A204.1 (cell line): Measurements from ENCODE around the gene FAM200C.

Source experiments
- FAIRE-seq: peaks from 2 replicates; lab custom pipeline; 2012; peaks lifted over from hg19 to GRCh38; lab: Jason Lieb, UNC

Gene FAM200C

GRCh38 chr5:160366230-160366629 lies 33.6 kb downstream of the FAM200C start:
- FAIRE-seq: no peak

DNA sequence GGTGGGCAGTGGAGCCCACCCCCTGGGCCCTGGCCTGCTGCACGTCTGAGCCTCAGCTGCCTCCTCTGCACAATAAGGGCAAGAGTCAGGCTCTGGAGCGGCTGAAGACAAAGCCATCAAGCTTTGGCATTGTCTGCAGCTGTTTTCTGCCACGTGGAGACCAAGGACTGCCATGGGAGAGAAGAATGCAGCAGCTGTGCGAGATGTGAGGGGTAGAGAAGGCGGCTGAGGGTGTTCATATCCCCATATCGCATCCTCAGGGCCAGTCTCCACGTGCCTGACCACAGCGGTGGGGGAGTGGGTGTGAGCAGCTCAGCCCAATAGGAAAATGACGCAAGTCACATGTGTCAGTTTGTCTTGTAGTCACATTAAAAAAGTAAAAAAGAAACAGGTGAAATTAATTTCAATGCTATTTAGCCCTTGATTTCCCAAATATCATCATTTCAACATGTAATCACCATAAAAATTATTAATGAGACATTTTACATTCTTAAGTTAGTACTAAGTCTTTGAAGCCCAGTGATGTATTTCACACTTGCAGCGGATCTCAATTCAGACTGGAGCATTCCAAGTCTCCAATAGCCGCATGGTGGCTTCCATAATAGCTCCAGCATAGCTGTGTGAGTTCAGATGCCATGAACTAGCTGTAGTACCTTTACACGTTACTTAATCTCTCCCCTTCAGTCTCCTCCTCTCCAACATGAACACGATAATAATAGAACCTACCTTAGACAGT lies 36.0 kb downstream of the FAM200C start:
- no peak for FAIRE-seq

- no peak for FAIRE-seq
Observed at GRCh38 chr5:160363211-160363610, 36.6 kb downstream of the FAM200C start.

- FAIRE-seq: no peak
Observed at GRCh38 chr5:160361624-160362228, 38.1 kb downstream of the FAM200C start.

- FAIRE-seq: no peak
Observed at GRCh38 chr5:160360310-160360709, 39.5 kb downstream of the FAM200C start.

DNA sequence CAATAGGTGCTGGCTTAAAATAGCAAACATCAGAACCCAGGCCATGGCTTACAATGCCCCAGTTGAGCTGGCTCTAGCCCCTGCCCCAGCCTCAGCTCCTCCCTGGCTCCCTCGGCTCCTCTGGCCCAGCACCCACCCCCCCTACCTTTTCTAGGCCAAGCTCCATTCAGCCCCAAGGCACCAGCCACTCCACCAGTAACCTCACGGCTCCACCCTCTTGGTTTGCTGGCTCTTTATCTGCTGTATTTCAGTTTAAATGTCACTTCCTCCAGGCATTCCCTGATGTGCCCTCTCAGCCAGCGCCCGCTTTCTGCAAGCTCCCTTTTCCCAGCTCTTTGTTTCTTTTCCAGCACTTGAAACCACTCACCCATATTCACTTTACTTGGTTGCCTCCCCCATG lies 40.0 kb downstream of the FAM200C start:
- FAIRE-seq: no peak

DNA sequence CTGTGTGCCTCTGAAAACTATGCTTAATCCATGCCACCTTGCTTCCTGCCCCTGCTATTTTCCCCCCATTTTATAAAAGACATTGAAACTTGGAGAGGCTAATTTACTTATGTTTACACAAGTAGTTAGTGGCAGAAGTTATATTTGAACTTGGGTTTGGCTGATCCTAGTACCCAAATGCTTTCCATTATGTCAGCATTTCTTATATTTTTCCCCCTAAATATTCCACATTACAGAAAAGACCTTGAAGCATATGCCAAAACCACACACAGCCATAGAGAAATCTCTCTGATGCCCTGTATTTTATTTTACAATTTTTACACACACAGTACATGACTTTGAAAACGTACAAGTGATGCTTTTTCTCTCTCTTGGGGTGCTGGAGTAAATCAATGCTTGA lies 40.6 kb downstream of the FAM200C start:
- no peak for FAIRE-seq

GRCh38 chr5:160357861-160358411 lies 41.9 kb downstream of the FAM200C start:
- FAIRE-seq: no peak

- no peak for FAIRE-seq
Observed at GRCh38 chr5:160357394-160357793, 42.5 kb downstream of the FAM200C start.

DNA sequence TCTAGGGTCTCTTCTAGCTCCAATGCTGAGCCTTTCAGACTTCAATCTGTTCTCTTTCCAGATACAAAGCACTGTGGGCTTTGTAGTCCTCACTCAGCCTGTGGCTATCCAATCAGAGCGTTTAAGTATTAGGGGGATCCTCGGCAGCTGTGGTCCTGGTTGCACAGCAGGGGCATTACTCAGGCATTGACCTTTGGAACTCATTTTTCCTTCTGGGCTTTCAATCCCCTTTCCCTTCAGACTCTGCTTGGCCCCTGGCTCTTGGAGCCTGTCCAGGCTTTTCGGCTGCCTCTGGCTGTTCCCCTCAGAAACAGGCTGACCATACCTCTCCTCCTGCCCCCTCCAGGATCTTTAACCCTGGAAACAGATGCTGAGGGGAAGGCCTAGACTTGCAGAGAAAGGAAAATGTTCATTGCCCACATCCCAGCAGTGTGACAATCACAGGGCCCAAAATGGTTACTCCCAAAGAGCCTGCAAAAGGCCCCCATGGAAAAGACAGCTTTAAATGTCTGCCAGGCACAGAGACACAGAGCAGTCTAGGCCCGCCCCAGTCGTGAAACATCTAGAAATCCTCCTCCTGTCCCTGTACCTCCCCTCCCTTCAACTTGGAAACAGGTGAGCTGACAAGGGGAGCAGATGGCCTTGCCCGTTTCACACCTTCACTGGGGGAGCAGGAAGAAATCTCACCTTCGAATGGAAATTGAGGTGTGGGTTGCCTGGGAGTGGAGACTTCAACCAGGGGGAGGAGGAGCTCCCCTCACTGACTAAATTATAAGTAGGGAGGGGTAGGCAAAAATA lies 43.1 kb downstream of the FAM200C start:
- FAIRE-seq: no peak

GRCh38 chr5:160354666-160355065 lies 45.2 kb downstream of the FAM200C start:
- no peak for FAIRE-seq

DNA sequence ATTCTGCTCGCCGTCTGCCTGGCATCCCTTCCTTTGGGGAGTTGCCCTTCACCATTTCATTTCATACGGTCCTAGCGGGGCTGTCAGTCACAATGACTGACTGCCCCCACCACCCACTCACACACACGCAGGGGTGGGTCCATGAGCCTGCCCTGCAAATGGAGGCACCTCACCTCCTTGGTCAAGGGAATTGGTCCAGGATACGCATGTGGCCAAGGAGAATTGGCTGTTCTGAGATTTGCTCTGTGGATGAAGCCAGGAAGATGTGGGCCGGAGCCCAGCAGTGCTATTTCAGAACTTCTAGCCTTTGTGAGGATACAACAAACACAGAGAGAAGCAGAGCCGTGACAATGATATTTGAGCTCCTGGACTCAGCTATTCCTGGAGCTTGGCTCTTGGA lies 46.5 kb downstream of the FAM200C start:
- FAIRE-seq: no peak

- FAIRE-seq: no peak
Observed at GRCh38 chr5:160352308-160352707, 47.5 kb downstream of the FAM200C start.

DNA sequence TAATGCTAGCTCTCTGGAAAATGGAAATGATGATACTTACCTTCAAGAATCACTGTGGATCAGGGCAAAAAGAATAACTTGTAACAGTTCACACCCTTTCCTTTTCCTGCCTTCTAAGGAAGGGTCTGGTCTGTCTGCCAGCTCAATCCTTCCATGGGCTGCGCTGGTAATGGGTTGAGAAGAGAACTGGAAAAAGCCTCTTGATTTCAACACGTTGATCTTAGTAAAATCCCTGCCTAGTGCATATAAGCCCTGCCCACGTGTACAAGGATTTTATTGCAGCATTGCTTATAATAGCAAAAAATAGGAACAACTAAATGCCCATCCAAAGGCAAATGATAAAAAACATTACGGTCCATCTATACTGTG lies 49.9 kb downstream of the FAM200C start:
- FAIRE-seq: no peak

GRCh38 chr5:160349249-160349934 lies 50.5 kb downstream of the FAM200C start:
- no peak for FAIRE-seq

- FAIRE-seq: no peak
Observed at GRCh38 chr5:160348080-160348479, 51.8 kb downstream of the FAM200C start.

DNA sequence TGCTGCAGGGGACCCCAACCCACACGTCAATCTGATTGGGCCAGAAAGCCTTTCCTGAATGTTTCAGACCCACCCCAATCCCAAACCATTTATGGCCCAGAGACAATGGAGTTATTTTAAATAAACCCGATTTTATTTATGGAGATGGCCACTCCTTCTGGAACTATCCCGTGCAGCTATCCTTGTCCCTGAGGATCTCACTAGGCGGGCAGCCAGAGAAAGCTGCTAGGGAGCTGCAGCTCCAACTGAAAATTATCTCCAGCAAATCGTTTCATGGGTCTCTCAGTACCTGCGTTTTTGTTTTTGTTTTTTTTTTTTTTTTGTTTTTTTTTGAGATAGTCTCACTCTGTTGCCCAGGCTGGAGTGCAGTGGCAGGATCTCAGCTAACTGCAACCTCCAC lies 52.4 kb downstream of the FAM200C start:
- FAIRE-seq: no peak
